Skeletal muscle cell (primary cell): ENCODE data around the gene CFAP92.

ENCODE experiments used
- DNase-seq: peaks from one replicate; pipeline ENCODE4 v3.0.0-alpha.2; 2010; ENCODE audit warnings: low read depth
- H3K4me3 ChIP-seq: 2 replicates; pipeline ENCODE4 v1.5.1; 2011; ENCODE audit warnings: low read depth, mild to moderate bottlenecking, control low read depth, low read length, moderate library complexity

Gene CFAP92

DNA sequence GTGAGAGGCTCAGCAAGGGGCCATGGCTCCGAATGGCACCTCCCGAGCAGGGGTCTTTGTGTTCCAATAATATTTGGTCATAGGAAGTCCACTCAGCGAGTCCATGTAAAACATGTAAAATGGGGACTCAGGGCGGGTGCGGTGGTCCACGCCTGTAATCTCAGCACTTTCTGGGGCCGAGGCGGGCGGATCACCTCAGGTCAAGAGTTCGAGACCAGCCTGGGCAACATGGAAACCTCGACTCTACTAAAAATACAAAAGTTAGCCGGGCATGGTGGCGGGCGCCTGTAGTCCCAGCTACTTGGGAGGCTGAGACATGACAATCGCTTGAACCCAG, 33.6 kb upstream of the CFAP92 start:
- no peak for DNase-seq
- H3K4me3 ChIP-seq: peak overlapping the region; percentile 35

DNA sequence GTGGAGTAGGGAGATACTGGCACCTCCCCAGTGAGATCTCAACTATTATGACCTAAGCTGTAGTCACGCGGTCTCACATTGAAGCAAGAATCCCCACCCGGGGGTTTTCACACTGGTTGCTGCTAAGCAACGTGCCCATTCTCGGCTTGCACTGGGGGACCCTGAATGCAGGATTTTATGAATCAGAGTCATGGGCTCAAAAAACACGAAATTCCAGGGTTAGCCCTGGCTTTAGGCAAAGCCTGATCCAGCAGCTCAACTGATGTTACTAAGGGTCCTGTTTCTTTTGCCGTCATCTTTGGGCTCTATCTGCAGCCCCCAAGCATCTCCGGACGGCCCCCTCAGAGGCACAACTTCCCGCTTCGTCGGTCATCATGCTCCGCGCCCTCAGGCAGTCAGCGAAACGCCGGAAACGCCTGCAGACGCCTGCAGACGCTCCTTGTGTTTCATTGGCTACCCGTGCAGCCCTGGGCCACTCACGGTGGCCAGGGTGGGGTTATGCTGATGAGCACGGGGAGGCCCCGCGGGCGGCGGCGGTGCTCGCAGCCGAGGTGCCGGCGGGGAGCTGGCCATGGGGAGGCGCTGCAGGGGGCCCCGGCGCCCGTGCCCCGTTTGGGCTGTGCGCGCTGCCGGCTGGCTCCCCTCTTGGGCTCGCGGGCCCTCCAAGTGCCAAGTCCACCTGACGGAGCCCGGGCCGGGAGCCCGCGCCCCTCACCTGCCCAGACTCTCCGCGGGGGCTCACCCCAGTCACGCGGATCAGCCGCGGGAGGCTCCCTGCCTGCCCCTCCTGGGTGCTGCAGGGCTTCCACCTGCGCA, 33.1 kb upstream of the CFAP92 start:
- H3K4me3 ChIP-seq: peak overlapping the region; percentile 35
- DNase-seq: peak; percentile 40

GRCh38 chr3:129025691-129026435, 32.0 kb upstream of the CFAP92 start:
- no peak for DNase-seq
- H3K4me3 ChIP-seq: no peak overlapping the region

DNA sequence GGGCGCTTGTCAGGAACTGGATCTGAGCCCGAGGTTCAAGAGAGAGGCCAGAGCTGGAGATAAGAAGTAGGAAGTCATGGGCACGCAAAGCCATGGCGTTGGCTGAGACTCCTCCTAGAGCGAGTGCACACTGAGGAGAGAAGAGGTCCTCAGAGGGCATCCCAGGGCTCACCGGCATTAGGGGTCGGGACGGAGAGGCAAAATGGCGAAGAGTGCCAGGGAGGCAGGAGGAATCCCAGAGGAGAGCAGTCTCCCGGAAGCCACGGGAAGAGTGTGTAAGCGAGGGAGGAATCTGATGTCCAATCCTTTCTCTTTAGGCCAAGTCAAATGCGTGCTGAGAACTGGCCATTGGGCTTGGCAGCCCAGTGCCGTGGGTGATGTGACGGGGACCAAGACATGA, 31.2 kb upstream of the CFAP92 start:
- no peak for DNase-seq
- H3K4me3 ChIP-seq: no peak overlapping the region

DNA sequence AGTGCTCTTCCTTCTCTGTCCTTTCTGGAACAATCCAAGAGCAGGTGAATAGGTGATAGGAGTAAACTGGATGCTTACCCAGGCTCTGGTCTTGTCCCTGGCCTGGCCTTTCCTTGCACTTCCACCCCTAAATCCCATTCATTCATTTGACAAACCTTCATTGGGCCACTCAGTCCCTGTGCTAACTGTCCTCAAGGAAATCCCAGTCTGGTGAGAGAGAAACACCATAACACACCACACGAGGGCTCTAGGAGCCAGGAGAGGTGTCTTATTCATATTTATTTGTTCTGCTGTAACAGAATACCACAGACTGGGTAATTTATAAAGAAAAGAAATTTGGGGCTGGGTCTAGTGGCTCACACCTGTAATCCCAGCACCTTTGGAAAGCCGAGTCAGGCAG, 30.0 kb upstream of the CFAP92 start:
- no peak overlapping the region for H3K4me3 ChIP-seq
- DNase-seq: no peak

DNA sequence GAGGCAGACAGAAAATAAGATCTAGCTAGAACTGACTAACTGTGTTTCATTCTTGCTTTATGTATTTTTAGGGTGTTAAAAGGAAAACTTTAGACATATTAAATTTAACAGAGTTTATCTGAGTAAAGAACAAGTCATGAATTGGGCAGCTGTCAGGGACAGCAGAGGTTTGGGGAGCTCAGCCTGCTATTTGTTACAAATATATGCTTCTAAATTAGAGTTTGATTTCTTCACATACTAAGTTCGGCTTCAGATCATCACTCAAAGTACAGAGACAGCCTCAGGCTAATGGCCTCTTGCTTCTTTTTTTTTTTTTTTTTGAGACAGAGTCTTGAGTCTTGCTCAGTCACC, 29.1 kb upstream of the CFAP92 start:
- H3K4me3 ChIP-seq: no peak overlapping the region
- DNase-seq: no peak

DNA sequence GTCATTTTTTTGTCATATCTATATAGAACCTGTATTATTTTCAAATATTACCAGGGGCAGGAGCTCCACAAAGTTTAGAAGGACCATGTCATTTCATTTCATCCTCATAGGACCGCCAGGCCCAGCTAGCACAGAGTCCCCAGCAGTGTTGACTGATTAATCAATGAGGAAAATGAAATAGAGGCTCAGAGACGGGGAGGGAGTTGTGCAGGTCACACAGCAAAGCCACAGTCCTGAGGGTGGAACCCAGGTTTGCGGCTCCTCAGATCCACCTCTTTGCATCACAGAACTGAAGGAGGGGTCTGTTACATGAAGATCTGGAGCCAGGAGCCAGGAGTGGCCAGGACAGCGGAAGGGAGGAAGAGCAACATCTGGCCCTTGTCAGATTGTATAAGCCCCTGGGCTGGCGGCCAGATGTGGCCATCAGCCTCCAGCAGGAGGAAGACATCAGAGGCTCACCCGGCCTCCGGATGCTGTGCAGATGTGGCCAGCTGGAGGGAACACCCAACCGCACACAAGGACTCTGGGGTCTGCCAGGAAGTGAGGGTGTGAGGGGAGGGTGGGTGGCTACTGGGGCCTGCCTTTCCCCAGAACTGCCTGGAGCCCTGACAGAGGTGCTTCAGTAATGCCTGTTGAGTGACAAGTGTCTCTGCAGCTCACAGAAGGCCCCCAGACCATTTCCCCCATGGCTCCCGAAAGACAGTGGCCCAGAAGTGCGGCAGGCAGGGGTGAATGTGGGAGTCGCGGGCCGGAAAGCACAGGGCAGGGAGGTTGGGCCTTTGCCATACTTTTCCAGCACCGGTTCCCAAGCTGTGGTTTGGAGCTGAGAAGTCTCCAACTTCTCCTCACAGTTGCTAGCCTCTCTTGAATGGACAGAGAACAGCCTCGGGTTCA, 28.5 kb upstream of the CFAP92 start:
- no peak overlapping the region for H3K4me3 ChIP-seq
- DNase-seq: no peak

- no peak for DNase-seq
- no peak overlapping the region for H3K4me3 ChIP-seq
Measured at GRCh38 chr3:129021140-129021551, 27.3 kb upstream of the CFAP92 start.

GRCh38 chr3:129020691-129021090, 26.8 kb upstream of the CFAP92 start:
- DNase-seq: no peak

GRCh38 chr3:129019266-129019665, 25.4 kb upstream of the CFAP92 start:
- H3K4me3 ChIP-seq: no peak overlapping the region
- no peak for DNase-seq

More at GRCh38 chr3:129020691-129021090, 26.8 kb upstream of the CFAP92 start:
- no peak overlapping the region for H3K4me3 ChIP-seq

DNA sequence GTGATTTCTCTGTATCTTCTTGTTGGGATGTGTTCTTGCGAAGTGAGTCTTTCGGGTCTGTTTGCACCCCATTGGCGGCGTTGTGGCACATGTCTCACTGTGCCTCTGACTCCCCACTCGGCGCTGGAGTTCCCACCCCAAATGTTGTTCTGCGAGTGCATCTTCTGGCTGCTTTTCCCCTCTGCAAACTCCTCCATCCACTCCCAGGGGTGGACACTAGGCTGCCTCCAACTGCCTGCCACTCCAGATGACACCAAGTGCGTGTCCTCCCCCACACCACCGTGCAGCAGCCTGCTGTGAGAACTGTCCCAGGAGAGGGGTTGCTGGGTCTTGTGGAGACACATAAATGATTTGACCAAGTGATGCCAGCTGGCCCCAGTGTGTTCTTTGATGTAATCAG, 24.9 kb upstream of the CFAP92 start:
- no peak for DNase-seq
- no peak overlapping the region for H3K4me3 ChIP-seq

- no peak for DNase-seq
- H3K4me3 ChIP-seq: no peak overlapping the region
Measured at GRCh38 chr3:129018271-129018670, 24.4 kb upstream of the CFAP92 start.

- DNase-seq: no peak
- no peak overlapping the region for H3K4me3 ChIP-seq
Measured at GRCh38 chr3:129017484-129017899, 23.6 kb upstream of the CFAP92 start.

DNA sequence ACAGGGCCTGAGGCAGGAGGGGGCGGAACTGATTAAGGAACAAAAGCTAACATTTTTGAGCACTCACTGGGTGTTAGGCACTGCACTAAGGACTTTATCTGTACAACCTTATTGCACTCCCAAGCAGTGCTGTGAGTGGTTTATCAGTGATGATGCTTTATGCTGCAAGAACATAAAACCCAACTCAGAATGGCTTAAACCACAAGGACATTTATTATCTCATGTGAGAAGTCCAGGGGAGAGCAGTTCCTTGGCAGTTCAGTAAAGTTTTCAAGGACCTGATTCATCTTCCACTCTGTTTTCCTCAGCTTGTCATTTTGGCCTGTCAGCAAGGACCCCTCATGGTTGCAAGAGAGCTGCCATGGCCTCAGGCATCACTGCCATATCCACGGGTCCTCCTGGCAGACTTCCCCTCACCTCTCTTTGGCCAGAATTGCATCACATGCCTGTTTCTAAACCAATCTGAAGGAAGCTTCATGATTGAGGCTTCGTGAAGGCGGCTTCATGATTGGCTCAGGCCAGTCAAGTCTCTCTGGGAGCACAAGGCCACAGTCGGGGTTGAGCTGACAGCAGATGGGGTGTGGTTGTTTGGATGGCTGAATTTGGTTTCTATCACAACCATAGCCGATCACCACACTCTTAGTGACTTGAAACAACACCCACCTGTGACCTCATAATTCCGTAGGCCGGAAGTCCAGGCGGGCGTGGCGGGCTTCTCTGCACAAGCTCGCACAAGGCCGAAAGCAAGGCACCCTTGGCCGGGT, 23.0 kb upstream of the CFAP92 start:
- no peak for DNase-seq
- H3K4me3 ChIP-seq: no peak overlapping the region

GRCh38 chr3:129016356-129016719, 22.5 kb upstream of the CFAP92 start:
- DNase-seq: no peak
- H3K4me3 ChIP-seq: no peak overlapping the region

DNA sequence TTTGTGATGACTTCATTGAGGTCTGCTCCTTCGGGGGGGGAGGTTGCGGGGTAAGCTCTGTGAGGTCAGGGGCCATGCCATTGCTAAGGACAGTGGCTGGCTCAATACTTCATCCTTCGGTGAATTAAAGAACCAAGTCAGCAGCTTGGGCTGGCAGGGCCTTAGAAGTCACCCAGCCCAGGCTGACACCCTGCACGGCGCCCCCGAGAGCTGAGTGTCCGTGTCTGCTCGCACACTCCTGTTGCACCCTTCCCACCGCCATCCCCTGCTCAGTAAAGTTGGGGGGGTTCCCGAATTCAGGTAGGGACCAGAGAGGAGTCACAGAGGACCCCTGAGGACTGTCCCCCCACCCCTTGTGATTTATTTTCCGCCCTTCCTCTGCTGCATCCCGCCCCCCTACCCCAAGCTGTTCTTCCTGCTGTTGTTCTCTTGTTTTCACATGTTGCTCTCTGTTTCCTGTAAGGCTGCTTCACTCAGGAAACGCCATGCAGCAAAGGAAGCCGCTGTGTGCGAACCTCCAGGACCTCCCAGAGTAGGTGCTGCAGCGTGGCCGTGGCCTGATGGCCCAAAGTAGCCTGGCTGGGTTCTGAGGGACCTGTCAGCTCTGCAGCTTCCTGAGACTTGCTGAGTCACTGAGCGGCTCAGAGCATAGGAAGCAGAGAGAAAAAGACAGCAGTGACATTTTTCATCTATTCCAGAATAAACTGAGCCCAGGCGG, 21.7 kb upstream of the CFAP92 start:
- DNase-seq: no peak
- no peak overlapping the region for H3K4me3 ChIP-seq

GRCh38 chr3:129014793-129015345, 21.0 kb upstream of the CFAP92 start:
- no peak overlapping the region for H3K4me3 ChIP-seq
- no peak for DNase-seq

DNA sequence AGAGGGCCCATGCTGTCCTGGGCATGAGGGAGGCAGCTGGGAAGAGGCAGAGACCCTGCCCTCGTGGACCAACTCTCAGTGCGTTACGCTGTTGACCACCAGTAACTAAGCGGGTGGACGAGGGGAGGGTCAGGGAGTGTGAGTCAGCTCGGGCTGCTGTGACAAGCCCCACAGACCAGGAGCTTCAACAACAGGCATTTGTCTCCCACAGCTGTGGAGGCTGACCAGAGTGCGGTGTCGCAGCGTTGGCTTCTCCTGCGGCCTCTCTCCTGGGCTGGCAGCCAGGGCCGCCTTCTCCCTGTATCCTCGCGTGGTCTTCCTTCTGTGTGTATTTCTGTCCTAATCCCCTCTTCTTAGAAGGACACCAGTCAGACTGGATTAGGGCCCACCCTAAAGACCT, 20.3 kb upstream of the CFAP92 start:
- DNase-seq: no peak
- no peak overlapping the region for H3K4me3 ChIP-seq

DNA sequence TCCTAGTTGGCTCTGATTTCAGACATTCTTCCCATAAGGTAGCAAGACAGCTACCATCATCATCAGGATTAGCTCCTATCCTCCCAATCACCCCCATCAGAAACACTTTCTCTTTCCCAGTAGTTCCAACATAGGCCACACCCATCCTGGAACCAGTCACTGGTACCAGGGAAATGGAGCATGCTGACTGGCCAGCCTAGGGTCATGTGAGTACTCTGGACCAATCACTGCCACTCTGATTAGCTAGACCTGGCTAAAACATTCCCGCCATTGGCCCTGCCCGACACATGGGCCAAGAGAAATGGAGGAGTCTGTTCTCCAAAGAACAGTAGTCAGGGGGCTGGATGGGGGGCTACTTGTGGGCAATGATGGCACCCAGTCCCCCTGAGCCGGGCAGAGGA, 19.6 kb upstream of the CFAP92 start:
- DNase-seq: no peak

More for the DNA sequence above, 19.6 kb upstream of the CFAP92 start:
- H3K4me3 ChIP-seq: no peak overlapping the region
